Activated T-cell treated with anti-CD3 and anti-CD28 coated beads, Interleukin-2, amount 50 U/mL, for 4 hours (primary cell): ENCODE data around the gene TAF11L2. TPM values are rescaled to one million over a fixed set of nuclear protein-coding genes. Genes with fewer than 3 reads are reported as not detected.
A peak's percentile ranks its signal among the peaks of the same experiment; 100 is the strongest.
"Not testable (repeated sequence)": the region's sequence is repeated elsewhere in the genome, so short reads cannot be mapped to it uniquely, and the experiment has no call there.

ENCODE experiments used
- ATAC-seq, 2 donors: fragments of 200-7000 bp; cut with Tn5 transposase; one replicate each; pipeline ENCODE4 v1.10.0; 2021
- DNase-seq: peaks from one replicate; pipeline ENCODE4 v3.0.0-alpha.2; 2020
- H3K27me3 Mint-ChIP-seq: one replicate; pipeline ENCODE4 v1.8.0; 2021; ENCODE audit warnings: low read depth, mixed read lengths
- H3K36me3 Mint-ChIP-seq: one replicate; pipeline ENCODE4 v1.8.0; 2022; ENCODE audit warnings: mixed read lengths; ENCODE audit not compliant: insufficient read depth
- H3K4me1 Mint-ChIP-seq: one replicate; pipeline ENCODE4 v1.8.0; 2021; ENCODE audit warnings: low read depth, mixed read lengths
- H3K4me3 Mint-ChIP-seq: one replicate; pipeline ENCODE4 v1.8.0; 2021; ENCODE audit warnings: mild to moderate bottlenecking, moderate library complexity, mixed read lengths
- H3K9me3 Mint-ChIP-seq: one replicate; pipeline ENCODE4 v1.8.0; 2021; ENCODE audit warnings: mixed read lengths
- total RNA-seq, 3 donors: library from RNA; stranded (reverse); gene quantifications; one replicate each; pipeline ENCODE4 v1.2.1, GENCODE V29; 2021

Gene TAF11L2
- total RNA-seq, 3 donors from 2014 or later: not detected

DNA sequence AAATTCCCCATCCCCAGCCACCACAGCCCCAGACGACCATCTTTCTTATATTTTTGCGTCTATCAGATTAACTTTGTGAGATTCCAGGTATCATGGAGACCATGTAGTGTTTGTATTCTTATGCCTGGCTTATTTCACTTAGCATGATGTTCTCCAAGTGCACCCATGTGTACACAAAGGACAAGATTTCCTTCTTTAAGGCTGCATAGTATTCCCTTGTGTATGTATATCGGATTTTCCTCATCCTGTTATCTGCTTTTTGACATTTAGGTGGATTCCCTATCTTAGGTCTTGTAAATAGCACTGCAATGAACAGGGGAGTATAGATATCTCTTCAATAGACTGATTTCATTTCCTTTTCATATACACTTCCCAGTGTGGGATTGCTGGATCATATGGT, 5.3 kb upstream of the TAF11L2 start:
- Mint-ChIP-seq H3K4me1 (no peaks in the 10 kb centered on the region), H3K36me3 (no peaks in the 10 kb centered on the region), H3K27me3 (no peaks in the 10 kb centered on the region), H3K4me3 (no peak overlapping the region), H3K9me3 (peaks cover 19% of the 10 kb centered on the region)
- ATAC-seq (no peak), DNase-seq (no peak)

DNA sequence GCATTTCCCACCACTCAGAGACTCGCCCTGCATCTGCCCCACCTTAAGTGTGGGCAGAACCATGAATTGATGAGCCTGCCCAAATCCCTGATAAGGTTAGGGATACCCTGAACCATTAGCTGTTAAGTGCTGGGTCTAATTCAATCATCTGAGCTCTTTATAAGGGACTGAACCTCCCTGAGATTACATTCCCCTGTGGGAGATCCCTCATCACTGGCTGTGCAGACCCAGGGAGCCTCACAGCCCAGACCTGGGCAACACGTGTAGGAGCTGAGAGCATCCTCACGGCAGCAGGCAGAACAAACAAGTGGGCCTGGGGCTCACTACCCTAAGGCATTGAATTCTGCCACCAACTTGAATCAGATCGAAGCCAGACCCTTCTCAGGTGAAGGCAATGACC, 585 bp upstream of the TAF11L2 start:
- ATAC-seq: no peak
- no peak for DNase-seq
- peaks cover 7% of the 10 kb centered on the region for H3K9me3 Mint-ChIP-seq
- H3K36me3 Mint-ChIP-seq: no peaks in the 10 kb centered on the region
- no peaks in the 10 kb centered on the region for H3K27me3 Mint-ChIP-seq
- no peak overlapping the region for H3K4me3 Mint-ChIP-seq
- H3K4me1 Mint-ChIP-seq: no peaks in the 10 kb centered on the region

DNA sequence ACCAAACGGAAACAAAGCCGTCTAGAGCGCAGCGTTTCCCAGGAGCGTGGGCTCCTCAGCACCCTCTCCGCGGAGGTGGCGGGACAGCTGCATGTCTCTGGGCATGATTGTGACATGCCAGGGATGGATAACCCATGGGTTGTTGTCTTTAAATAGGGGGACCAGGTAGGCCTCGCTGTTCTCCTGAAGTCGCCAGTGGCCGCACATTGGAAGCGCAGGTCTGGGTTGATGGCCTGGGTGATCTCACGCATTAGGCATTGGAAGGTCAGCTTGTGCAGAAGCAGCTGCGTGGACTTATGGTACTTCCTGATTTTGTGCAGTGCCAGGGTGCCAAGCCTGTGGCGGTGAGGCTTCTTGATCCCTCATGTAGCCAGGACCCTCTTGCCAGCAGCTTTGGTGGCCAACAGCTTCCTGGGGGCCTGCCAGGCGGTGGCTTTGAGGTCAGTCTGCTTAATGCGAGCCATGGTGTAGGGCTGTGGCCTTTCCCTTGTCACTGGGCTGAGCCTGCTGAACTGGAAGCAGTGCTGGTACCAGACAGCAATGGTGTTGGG, 13.8 kb downstream of the TAF11L2 start:
- H3K4me1 Mint-ChIP-seq: no peaks in the 10 kb centered on the region

DNA sequence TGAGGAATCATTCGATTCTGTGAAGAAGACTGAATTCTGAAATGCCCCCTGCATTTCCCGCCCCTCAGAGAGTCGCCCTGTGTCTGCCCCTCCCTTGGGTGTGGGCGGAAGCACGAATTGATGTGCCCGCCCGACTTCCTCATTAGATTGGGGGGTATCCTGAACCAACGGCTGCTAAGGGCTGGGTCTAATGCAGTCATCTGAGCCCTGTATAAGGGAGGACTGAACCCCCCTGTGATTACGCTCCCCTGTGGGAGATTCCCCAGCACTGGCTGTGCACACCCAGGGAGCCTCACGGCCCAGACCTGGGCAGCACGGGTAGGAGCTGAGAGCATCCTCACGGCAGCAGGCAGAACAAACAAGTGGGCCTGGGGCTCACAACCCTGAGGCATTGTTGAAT, 19.5 kb downstream of the TAF11L2 start:
- DNase-seq: peak; percentile 31

More for the DNA sequence above, 13.8 kb downstream of the TAF11L2 start:
- H3K4me3 Mint-ChIP-seq: no peak overlapping the region
- peaks cover 7% of the 10 kb centered on the region for H3K9me3 Mint-ChIP-seq
- no peaks in the 10 kb centered on the region for H3K27me3 Mint-ChIP-seq
- no peaks in the 10 kb centered on the region for H3K36me3 Mint-ChIP-seq
- ATAC-seq (no peak), DNase-seq (no peak)

DNA sequence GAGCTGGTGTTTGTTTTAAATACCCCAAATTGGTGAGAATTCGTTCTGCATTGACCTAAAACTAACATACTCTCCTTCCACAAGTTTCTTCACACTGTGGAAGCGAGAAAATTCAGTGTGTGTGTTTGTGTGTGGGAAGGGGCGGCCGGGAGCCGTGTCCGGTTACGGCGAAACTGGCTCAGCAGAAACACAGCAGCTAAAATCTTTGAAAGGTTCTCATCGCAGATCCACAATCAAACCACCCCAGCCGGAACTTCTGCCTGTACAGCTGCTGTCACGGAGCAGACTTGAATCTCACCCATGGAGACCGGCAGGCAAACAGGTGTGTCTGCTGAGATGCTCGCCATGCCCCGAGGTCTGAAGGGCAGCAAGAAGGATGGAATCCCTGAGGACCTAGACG, 20.0 kb downstream of the TAF11L2 start, which contains the start of gene TAF11L3:
TAF11L3 (plus strand) TSS at position 301 of the 400 bp plus-strand sequence.
- not testable (repeated sequence) for H3K4me3 Mint-ChIP-seq, H3K4me1 Mint-ChIP-seq, H3K36me3 Mint-ChIP-seq, DNase-seq, H3K9me3 Mint-ChIP-seq, ATAC-seq, H3K27me3 Mint-ChIP-seq

More for the DNA sequence above, 19.5 kb downstream of the TAF11L2 start:
- H3K4me1 Mint-ChIP-seq, H3K27me3 Mint-ChIP-seq, ATAC-seq, H3K9me3 Mint-ChIP-seq, H3K4me3 Mint-ChIP-seq, H3K36me3 Mint-ChIP-seq: not testable (repeated sequence)

DNA sequence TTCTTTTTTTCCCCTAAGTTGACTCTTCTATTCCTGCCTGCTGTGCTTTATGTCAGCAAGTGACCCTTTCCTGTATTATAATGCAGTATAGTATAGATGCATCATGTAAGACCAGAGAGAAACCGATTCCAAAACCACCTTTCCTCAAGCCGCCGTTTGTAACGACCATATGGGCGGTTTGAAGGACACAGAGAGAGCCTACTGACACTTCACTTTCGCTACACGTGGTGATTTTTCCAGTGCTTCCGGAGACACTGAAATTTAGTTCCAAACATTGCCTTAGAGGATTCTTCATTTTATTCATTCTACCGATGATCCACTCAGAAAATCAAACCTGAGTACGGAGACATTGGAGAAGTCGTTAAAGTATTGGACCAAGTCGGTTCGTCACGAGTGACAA, 21.5 kb downstream of the TAF11L2 start:
- not testable (repeated sequence) for H3K27me3 Mint-ChIP-seq, H3K4me1 Mint-ChIP-seq, ATAC-seq, DNase-seq, H3K4me3 Mint-ChIP-seq, H3K36me3 Mint-ChIP-seq, H3K9me3 Mint-ChIP-seq

DNA sequence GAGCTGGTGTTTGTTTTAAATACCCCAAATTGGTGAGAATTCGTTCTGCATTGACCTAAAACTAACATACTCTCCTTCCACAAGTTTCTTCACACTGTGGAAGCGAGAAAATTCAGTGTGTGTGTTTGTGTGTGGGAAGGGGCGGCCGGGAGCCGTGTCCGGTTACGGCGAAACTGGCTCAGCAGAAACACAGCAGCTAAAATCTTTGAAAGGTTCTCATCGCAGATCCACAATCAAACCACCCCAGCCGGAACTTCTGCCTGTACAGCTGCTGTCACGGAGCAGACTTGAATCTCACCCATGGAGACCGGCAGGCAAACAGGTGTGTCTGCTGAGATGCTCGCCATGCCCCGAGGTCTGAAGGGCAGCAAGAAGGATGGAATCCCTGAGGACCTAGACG, 23.5 kb downstream of the TAF11L2 start, which contains the start of gene TAF11L4:
TAF11L4 (plus strand) TSS at position 301 of the 400 bp plus-strand sequence.
- ATAC-seq, H3K9me3 Mint-ChIP-seq, H3K4me1 Mint-ChIP-seq, H3K36me3 Mint-ChIP-seq, DNase-seq, H3K27me3 Mint-ChIP-seq, H3K4me3 Mint-ChIP-seq: not testable (repeated sequence)

DNA sequence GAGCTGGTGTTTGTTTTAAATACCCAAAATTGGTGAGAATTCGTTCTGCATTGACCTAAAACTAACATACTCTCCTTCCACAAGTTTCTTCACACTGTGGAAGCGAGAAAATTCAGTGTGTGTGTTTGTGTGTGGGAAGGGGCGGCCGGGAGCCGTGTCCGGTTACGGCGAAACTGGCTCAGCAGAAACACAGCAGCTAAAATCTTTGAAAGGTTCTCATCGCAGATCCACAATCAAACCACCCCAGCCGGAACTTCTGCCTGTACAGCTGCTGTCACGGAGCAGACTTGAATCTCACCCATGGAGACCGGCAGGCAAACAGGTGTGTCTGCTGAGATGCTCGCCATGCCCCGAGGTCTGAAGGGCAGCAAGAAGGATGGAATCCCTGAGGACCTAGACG, 26.9 kb downstream of the TAF11L2 start, which contains the start of gene TAF11L5:
TAF11L5 (plus strand) TSS at position 301 of the 400 bp plus-strand sequence.
- not testable (repeated sequence) for H3K4me3 Mint-ChIP-seq, H3K36me3 Mint-ChIP-seq, DNase-seq, H3K4me1 Mint-ChIP-seq, H3K27me3 Mint-ChIP-seq, H3K9me3 Mint-ChIP-seq, ATAC-seq

DNA sequence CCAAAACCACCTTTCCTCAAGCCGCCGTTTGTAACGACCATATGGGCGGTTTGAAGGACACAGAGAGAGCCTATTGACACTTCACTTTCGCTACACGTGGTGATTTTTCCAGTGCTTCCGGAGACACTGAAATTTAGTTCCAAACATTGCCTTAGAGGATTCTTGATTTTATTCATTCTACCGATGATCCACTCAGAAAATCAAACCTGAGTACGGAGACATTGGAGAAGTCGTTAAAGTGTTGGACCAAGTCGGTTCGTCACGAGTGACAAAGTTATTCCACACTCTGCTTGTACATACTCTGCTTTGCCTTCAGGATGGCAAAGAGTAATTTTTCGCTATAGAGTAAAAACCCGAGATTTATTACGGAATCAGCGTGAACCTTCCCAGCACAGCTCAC, 28.5 kb downstream of the TAF11L2 start:
- not testable (repeated sequence) for H3K27me3 Mint-ChIP-seq, H3K4me1 Mint-ChIP-seq, H3K36me3 Mint-ChIP-seq, ATAC-seq, H3K9me3 Mint-ChIP-seq, H3K4me3 Mint-ChIP-seq, DNase-seq

DNA sequence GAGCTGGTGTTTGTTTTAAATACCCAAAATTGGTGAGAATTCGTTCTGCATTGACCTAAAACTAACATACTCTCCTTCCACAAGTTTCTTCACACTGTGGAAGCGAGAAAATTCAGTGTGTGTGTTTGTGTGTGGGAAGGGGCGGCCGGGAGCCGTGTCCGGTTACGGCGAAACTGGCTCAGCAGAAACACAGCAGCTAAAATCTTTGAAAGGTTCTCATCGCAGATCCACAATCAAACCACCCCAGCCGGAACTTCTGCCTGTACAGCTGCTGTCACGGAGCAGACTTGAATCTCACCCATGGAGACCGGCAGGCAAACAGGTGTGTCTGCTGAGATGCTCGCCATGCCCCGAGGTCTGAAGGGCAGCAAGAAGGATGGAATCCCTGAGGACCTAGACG, 30.3 kb downstream of the TAF11L2 start, which contains the start of gene TAF11L6:
TAF11L6 (plus strand) TSS at position 301 of the 400 bp plus-strand sequence.
- not testable (repeated sequence) for H3K36me3 Mint-ChIP-seq, H3K27me3 Mint-ChIP-seq, ATAC-seq, H3K4me1 Mint-ChIP-seq, H3K4me3 Mint-ChIP-seq, H3K9me3 Mint-ChIP-seq, DNase-seq

Other genes starting within 250 kb of the TAF11L2 start
- gene TAF11L3, start 20.1 kb downstream of the TAF11L2 start, total RNA-seq: not detected
- not detected for gene TAF11L4, start 23.6 kb downstream of the TAF11L2 start, total RNA-seq
- gene TAF11L5, start 27.0 kb downstream of the TAF11L2 start, total RNA-seq: not detected
- gene TAF11L6, start 30.4 kb downstream of the TAF11L2 start, total RNA-seq: not detected
- gene TAF11L7, start 87.5 kb downstream of the TAF11L2 start, total RNA-seq: not detected
- not detected for gene TAF11L8, start 92.7 kb downstream of the TAF11L2 start, total RNA-seq
- gene TAF11L9, start 96.2 kb downstream of the TAF11L2 start, total RNA-seq: not detected
- not detected for gene TAF11L10, start 99.6 kb downstream of the TAF11L2 start, total RNA-seq
- gene TAF11L11, start 106.0 kb downstream of the TAF11L2 start, total RNA-seq: not detected
- gene TAF11L12, start 112.2 kb downstream of the TAF11L2 start, total RNA-seq: not detected
- gene TAF11L13, start 133.9 kb downstream of the TAF11L2 start, total RNA-seq: not detected
- not detected for gene TAF11L14, start 136.2 kb downstream of the TAF11L2 start, total RNA-seq